ENCODE results near the gene FOXF2. TPM values are rescaled to one million over a fixed set of nuclear protein-coding genes. Genes with fewer than 3 reads are reported as not detected.

Gene FOXF2
- total and polyA plus RNA-seq, 2 donors (not counting 3 experiments of a cell fraction or from before 2014, with no cell fraction given): not detected

DNA sequence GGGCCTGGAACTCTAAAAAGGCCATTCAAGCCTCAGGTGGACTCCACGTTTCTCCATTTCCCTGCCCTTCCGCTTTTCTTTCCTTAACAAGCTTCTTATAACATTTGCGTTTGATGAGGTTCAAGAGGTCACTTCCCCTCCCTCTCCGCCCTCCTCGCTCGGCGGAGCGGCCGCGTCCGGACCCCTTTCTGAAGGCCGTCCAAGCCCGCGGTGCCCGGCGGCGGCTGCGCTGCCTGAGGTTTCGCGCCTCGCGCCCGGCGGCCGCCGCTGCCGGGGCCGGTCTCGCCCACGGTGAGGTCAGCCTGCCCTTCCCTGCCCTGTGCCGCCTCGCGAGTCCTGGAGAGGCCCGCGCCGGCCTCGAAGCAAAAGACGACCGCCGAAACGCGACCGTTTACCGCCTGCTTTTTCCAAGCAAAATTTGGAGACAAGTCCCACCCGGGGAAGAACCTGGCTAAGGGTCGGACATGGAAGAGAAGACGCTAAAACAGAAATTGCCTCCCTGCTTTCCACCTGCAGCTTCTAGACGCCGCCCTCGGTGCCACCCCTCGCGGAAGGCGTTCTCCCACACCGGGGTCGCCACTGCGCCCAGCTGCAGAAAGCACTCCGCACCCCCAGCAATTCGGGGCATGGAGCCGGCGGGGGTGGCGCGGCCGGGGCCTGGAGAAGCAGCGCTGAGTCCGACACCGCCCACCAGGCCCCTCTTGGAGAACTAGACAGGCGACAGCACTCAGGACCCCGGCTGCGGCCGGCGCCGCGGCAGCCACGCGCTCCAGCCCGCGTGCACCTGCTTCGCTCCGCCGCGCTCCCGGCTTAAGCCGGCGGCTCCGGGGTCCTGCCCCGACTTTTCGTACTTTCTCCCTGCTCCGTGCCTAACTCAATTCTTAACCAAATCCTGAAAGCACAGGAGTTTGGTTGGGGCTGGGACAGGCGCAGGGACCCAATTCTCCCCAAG is 11.0 kb upstream of the FOXF2 start:
- no peaks in the 10 kb centered on the region for H3K36me3 ChIP-seq (ENCODE audit: control insufficient read depth in 2 of 2, extremely low read depth in 1 of 2, insufficient read depth in 2 of 2, low read length in 2 of 2)
- no peaks in the 10 kb centered on the region for H3K4me1 ChIP-seq (ENCODE audit: control insufficient read depth, extremely low read depth, insufficient read depth, low read length)
- no peaks in the 10 kb centered on the region for H4K20me1 ChIP-seq (replicated peaks; ENCODE audit: control insufficient read depth, extremely low read depth, insufficient read depth, low read length)
- BruUV-seq (replicated peaks): no TSS peak
- FAIRE-seq (no peak), DNase-seq (ENCODE audit: low read depth, low spot score) (no peak)
- no peaks in the 10 kb centered on the region for H3K79me2 ChIP-seq (ENCODE audit: control insufficient read depth, insufficient read depth, low read length)
- no peaks in the 10 kb centered on the region for H3K9me1 ChIP-seq (replicated peaks; ENCODE audit: control insufficient read depth, extremely low read depth, insufficient read depth, low read length)
- H3K27ac ChIP-seq (ENCODE audit: insufficient read depth, low read depth, low read length): no peak overlapping the region
- H3K4me2 ChIP-seq (ENCODE audit: insufficient read depth, low read length): no peak overlapping the region
- no peak overlapping the region for H2AFZ ChIP-seq (ENCODE audit: low read depth, low read length)
- TF ChIP-seq MYC (IDR thresholded peaks at IDR 0.05; ENCODE audit: low read depth, low read length) (no peak), EZH2 (IDR thresholded peaks at IDR 0.05; ENCODE audit: borderline replicate concordance, low read depth, low read length, severe bottlenecking) (peak; percentile 98), JUN (IDR thresholded peaks at IDR 0.05; ENCODE audit: borderline replicate concordance, insufficient read depth, insufficient read length, low read depth) (no peak), FOS (IDR thresholded peaks at IDR 0.05; ENCODE audit: borderline replicate concordance, insufficient read depth, low read length) (no peak), MAX (IDR thresholded peaks at IDR 0.05; ENCODE audit: insufficient read depth, insufficient read length) (no peak), GATA2 (IDR thresholded peaks at IDR 0.05; ENCODE audit: insufficient read depth, insufficient read length, low read depth, low read length) (no peak)
- TF ChIP-seq, protein P1, sequence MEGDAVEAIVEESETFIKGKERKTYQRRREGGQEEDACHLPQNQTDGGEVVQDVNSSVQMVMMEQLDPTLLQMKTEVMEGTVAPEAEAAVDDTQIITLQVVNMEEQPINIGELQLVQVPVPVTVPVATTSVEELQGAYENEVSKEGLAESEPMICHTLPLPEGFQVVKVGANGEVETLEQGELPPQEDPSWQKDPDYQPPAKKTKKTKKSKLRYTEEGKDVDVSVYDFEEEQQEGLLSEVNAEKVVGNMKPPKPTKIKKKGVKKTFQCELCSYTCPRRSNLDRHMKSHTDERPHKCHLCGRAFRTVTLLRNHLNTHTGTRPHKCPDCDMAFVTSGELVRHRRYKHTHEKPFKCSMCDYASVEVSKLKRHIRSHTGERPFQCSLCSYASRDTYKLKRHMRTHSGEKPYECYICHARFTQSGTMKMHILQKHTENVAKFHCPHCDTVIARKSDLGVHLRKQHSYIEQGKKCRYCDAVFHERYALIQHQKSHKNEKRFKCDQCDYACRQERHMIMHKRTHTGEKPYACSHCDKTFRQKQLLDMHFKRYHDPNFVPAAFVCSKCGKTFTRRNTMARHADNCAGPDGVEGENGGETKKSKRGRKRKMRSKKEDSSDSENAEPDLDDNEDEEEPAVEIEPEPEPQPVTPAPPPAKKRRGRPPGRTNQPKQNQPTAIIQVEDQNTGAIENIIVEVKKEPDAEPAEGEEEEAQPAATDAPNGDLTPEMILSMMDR (IDR thresholded peaks at IDR 0.05; ENCODE audit: extremely low read depth in 1 of 2, insufficient read depth in 1 of 2, low read depth in 1 of 2, low read length in 2 of 2): no peak
- ChIA-PET CTCF (no interaction called here), POLR2A (no interaction called here)
- H3K27me3 ChIP-seq (ENCODE audit: control insufficient read depth in 2 of 2, insufficient read depth in 2 of 2, low read length in 2 of 2): peaks cover 68 to 87% of the 10 kb centered on the region in 2 experiments
- H3K9ac ChIP-seq (replicated peaks; ENCODE audit: extremely low read depth, insufficient read depth, low read length): no peak overlapping the region
- H3K9me3 ChIP-seq (replicated peaks; ENCODE audit: control insufficient read depth, insufficient read depth, low read length): no peaks in the 10 kb centered on the region
- H3K4me3 ChIP-seq (replicated peaks in 1 of 3; ENCODE audit: insufficient read depth in 1 of 3, low read depth in 1 of 3, low read length in 3 of 3): no peak overlapping the region
- intact Hi-C loops (cut with micrococcal nuclease) (no loop called here), dilution Hi-C loops (cut with MboI; ENCODE audit: extremely low pct_ligation_motif_present, low sequenced_read_pairs) (no loop called here)
